IMR-90 (cell line): ENCODE measurements around the gene NCKAP5. TPM values are rescaled to one million over a fixed set of nuclear protein-coding genes. Genes with fewer than 3 reads are reported as not detected.

Source experiments
- ATAC-seq: fragments of 200-7000 bp; cut with Tn5 transposase; 2 replicates; pipeline ENCODE4 v1.9.1; 2020; ENCODE audit warnings: low read depth, mild to moderate bottlenecking, moderate library complexity
- BruUV-seq: library from RNA; stranded (reverse); fragments of 400-500 nt; replicated peaks from 2 replicates; lab custom pipeline; 2021; lab: Mats Ljungman, UMichigan
- CTCF ChIA-PET: fragments of 300-600 bp; formaldehyde crosslinking; extraction: SDS; loops from one replicate; lab custom pipeline; 2021; ENCODE audit warnings: antibody characterized with exemption; lab: Yijun Ruan, JAX
- POLR2A ChIA-PET: fragments of 300-600 bp; sonication (Branson Sonifier 250); formaldehyde crosslinking; loops from one replicate; lab custom pipeline; 2022; ENCODE audit warnings: antibody characterized with exemption; ENCODE audit not compliant: unreplicated experiment; lab: Charles Lee
- DNase-seq: peaks from one replicate; pipeline ENCODE4 v3.0.0; 2013
- H2AFZ ChIP-seq: replicated peaks from 2 replicates; pipeline ENCODE3; 2013; ENCODE audit warnings: low read length, mild to moderate bottlenecking; ENCODE audit not compliant: poor library complexity
- H2AK5ac ChIP-seq: 2 replicates; pipeline ENCODE4 v1.6.1; 2013; ENCODE audit warnings: low read depth, low read length, inconsistent platforms
- H2AK9ac ChIP-seq: replicated peaks from 2 replicates; pipeline ENCODE3; 2013; ENCODE audit warnings: mild to moderate bottlenecking, low read depth, low read length, moderate library complexity; ENCODE audit not compliant: poor library complexity
- H2BK120ac ChIP-seq: 2 replicates; pipeline ENCODE4 v1.6.1; 2013; ENCODE audit warnings: low read depth, low read length, inconsistent platforms
- H2BK15ac ChIP-seq: 3 replicates; pipeline ENCODE4 v1.6.1; 2013; ENCODE audit warnings: low read depth, low read length, inconsistent platforms
- H2BK20ac ChIP-seq: 2 replicates; pipeline ENCODE4 v1.6.1; 2013; ENCODE audit warnings: low read depth, mild to moderate bottlenecking, inconsistent platforms, low read length, moderate library complexity
- H2BK5ac ChIP-seq: 2 replicates; pipeline ENCODE4 v1.6.1; 2013; ENCODE audit warnings: mild to moderate bottlenecking, low read depth, low read length, inconsistent platforms; ENCODE audit not compliant: poor library complexity, severe bottlenecking
- H3K14ac ChIP-seq: replicated peaks from 2 replicates; pipeline ENCODE4 v1.6.1; 2013; ENCODE audit warnings: low read depth, low read length, inconsistent platforms
- H3K18ac ChIP-seq: 2 replicates; pipeline ENCODE4 v1.6.1; 2013; ENCODE audit warnings: low read depth, low read length, control low read depth
- H3K23ac ChIP-seq: 2 replicates; pipeline ENCODE4 v1.6.1; 2013; ENCODE audit warnings: low read depth, low read length, inconsistent platforms
- H3K27ac ChIP-seq: 2 replicates; pipeline ENCODE4 v1.5.1; 2013; ENCODE audit warnings: mild to moderate bottlenecking, control low read depth, low read length; ENCODE audit not compliant: insufficient read depth
- H3K27me3 ChIP-seq: 2 replicates; pipeline ENCODE4 v1.6.1; 2013; ENCODE audit warnings: low read length; ENCODE audit not compliant: control insufficient read depth, insufficient read depth
- H3K36me3 ChIP-seq: 2 replicates; pipeline ENCODE4 v1.6.1; 2013; ENCODE audit warnings: low read length, mixed read lengths; ENCODE audit not compliant: control insufficient read depth, insufficient read depth
- H3K4ac ChIP-seq: 2 replicates; pipeline ENCODE4 v1.6.1; 2013; ENCODE audit warnings: low read depth, low read length, inconsistent platforms
- H3K4me1 ChIP-seq: 2 replicates; pipeline ENCODE4 v1.6.1; 2013; ENCODE audit warnings: low read length, mixed read lengths; ENCODE audit not compliant: control insufficient read depth, insufficient read depth
- H3K4me2 ChIP-seq: 2 replicates; pipeline ENCODE4 v1.6.1; 2013; ENCODE audit warnings: low read depth, mild to moderate bottlenecking, control low read depth, low read length, moderate library complexity
- H3K4me3 ChIP-seq: 2 replicates; pipeline ENCODE4 v1.5.1; 2013; ENCODE audit warnings: low read depth, mild to moderate bottlenecking, control low read depth, low read length, moderate library complexity; ENCODE audit not compliant: insufficient read depth
- H3K56ac ChIP-seq: 2 replicates; pipeline ENCODE4 v1.6.1; 2013; ENCODE audit warnings: low read length, inconsistent platforms; ENCODE audit not compliant: insufficient read depth; ENCODE audit errors: extremely low read depth
- H3K79me1 ChIP-seq, 2 experiments: 2 replicates each; pipeline ENCODE4 v1.6.1; 2013; ENCODE audit warnings: low read length in 2 of 2, inconsistent platforms in 1 of 2, low read depth in 1 of 2
- H3K9ac ChIP-seq: 2 replicates; pipeline ENCODE4 v1.6.1; 2013; ENCODE audit warnings: low read depth, low read length, control low read depth
- H3K9me1 ChIP-seq: 2 replicates; pipeline ENCODE4 v1.6.1; 2013; ENCODE audit warnings: low read length, inconsistent platforms; ENCODE audit not compliant: insufficient read depth
- H3K9me3 ChIP-seq: 2 replicates; pipeline ENCODE4 v1.6.1; 2013; ENCODE audit warnings: low read length; ENCODE audit not compliant: control insufficient read depth, insufficient read depth
- H4K20me1 ChIP-seq: 2 replicates; pipeline ENCODE4 v1.6.1; 2013; ENCODE audit warnings: low read length, inconsistent platforms; ENCODE audit not compliant: insufficient read depth
- H4K5ac ChIP-seq: 2 replicates; pipeline ENCODE4 v1.6.1; 2013; ENCODE audit warnings: mild to moderate bottlenecking, low read depth, low read length, control low read depth
- H4K8ac ChIP-seq, 2 experiments: 2 replicates each; pipeline ENCODE4 v1.6.1; 2013; ENCODE audit warnings: low read depth in 2 of 2, low read length in 2 of 2, control low read depth in 1 of 2, inconsistent platforms in 1 of 2
- H4K91ac ChIP-seq: 2 replicates; pipeline ENCODE4 v1.6.1; 2013; ENCODE audit warnings: low read depth, low read length, inconsistent platforms; ENCODE audit not compliant: insufficient read depth
- BHLHE40 ChIP-seq: fragments of 150-350 bp; IDR thresholded peaks from 2 replicates; pipeline ENCODE4 v1.6.1; 2016; ENCODE audit warnings: mild to moderate bottlenecking, low read depth, low read length
- CEBPB ChIP-seq: IDR thresholded peaks from 2 replicates; pipeline ENCODE4 v1.6.1; 2012; ENCODE audit warnings: low read depth, low read length, improper control_type of control experiment
- CHD1 ChIP-seq: IDR thresholded peaks from 2 replicates; pipeline ENCODE4 v1.6.1; 2012; ENCODE audit warnings: low read depth, low read length, improper control_type of control experiment
- CTCF ChIP-seq: conservative IDR thresholded peaks from 2 replicates; pipeline ENCODE4 v1.5.1; 2012; ENCODE audit warnings: mild to moderate bottlenecking, low read depth, low read length, improper control_type of control experiment
- ELK1 ChIP-seq: fragments of 150-350 bp; IDR thresholded peaks from 2 replicates; pipeline ENCODE4 v1.6.1; 2016; ENCODE audit warnings: low read depth, mild to moderate bottlenecking, low read length, moderate library complexity, borderline replicate concordance
- MAZ ChIP-seq: IDR thresholded peaks from 2 replicates; pipeline ENCODE4 v1.6.1; 2012; ENCODE audit warnings: low read depth, mild to moderate bottlenecking, low read length, improper control_type of control experiment, moderate library complexity, borderline replicate concordance
- NFE2L2 ChIP-seq: fragments of 150-350 bp; IDR thresholded peaks from 2 replicates; pipeline ENCODE4 v1.6.1; 2016; ENCODE audit warnings: low read depth, mild to moderate bottlenecking, low read length
- POLR2A ChIP-seq: IDR thresholded peaks from 2 replicates; pipeline ENCODE4 v1.6.1; 2012; ENCODE audit warnings: mild to moderate bottlenecking, low read depth, low read length
- RAD21 ChIP-seq: IDR thresholded peaks from 2 replicates; pipeline ENCODE4 v1.6.1; 2012; ENCODE audit warnings: low read length, improper control_type of control experiment
- RCOR1 ChIP-seq: IDR thresholded peaks from 2 replicates; pipeline ENCODE4 v1.6.1; 2012; ENCODE audit warnings: mild to moderate bottlenecking, low read length, improper control_type of control experiment; ENCODE audit not compliant: insufficient replicate concordance
- RFX5 ChIP-seq: IDR thresholded peaks from 2 replicates; pipeline ENCODE4 v1.8.0; 2012; ENCODE audit warnings: low read depth, mild to moderate bottlenecking, low read length, moderate library complexity
- WGBS, 2 experiments: methylation state at CpG; one replicate each; pipeline versions ENCODE4 v1.1.5 to v1.1.7; 2013; ENCODE audit warnings: missing lambda C conversion rate in 2 of 2; ENCODE audit not compliant: insufficient read length in 1 of 2; ENCODE audit errors: extremely low coverage in 2 of 2; 5-methylcytosine and 5-hydroxymethylcytosine counted together
- dilution Hi-C: fragments of 300-500 bp; cut with HindIII; formaldehyde crosslinking; loops from one replicate; pipeline ENCODE4 v1.14.3; 2018; ENCODE audit warnings: low sequenced_read_pairs; ENCODE audit not compliant: unreplicated experiment
- in situ Hi-C: fragments of 300-500 bp; cut with MboI; formaldehyde crosslinking; loops from 3 replicates; pipeline ENCODE4 v1.14.3; 2019; ENCODE audit warnings: low sequenced_read_pairs, inconsistent platforms, mixed read lengths
- intact Hi-C: fragments of 100-400 bp; cut with micrococcal nuclease; formaldehyde crosslinking; loops from 2 replicates; pipeline ENCODE4 v1.10.0; 2022
- polyA plus RNA-seq, 3 experiments: library from polyadenylated mRNA; depleted of rRNA; stranded (reverse); fragments of >200 nt; gene quantifications; 2 replicates each; pipeline ENCODE4 v1.2.3, GENCODE V29; 2012; ENCODE audit warnings: low replicate concordance in 1 of 3
- total RNA-seq: library from RNA; depleted of rRNA; stranded (reverse); fragments of >200 nt; gene quantifications from 2 replicates; pipeline ENCODE4 v1.2.3, GENCODE V29; 2012

NCKAP5 gene
- total and polyA plus RNA-seq, 2 of the 4 experiments (the other 2 are of a cell fraction), result 2.7 to 3.9 TPM

DNA sequence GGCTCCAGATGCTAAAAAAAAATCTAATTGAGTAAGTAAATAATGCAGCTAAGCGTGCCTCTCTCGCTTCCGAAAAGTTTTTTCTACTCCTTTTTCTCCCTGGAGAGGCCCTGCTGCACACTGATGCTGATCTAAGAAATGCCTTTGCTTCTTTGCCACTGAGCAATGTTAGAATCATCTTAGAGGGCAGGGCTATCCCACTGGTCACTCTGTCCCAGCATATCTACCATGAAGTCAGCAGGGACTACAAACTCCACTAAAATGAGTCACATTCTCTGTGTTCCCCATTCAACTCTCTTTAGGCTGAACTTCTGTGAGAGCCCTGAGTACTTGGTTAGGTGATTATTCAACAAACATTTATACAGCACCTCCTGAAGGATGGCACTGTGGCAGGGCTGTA, 770.7 kb downstream of the NCKAP5 start:
- H2BK120ac ChIP-seq, result 0 out of 2 replicates have a peak overlapping the region, but pooled peaks have one; percentile 16
- DNase-seq (peak; percentile 91), ATAC-seq (peak; percentile 96)
- no peaks in the 10 kb centered on the region for H4K20me1 ChIP-seq
- H3K27me3 ChIP-seq, result no peaks in the 10 kb centered on the region
- H3K23ac ChIP-seq, result no peak overlapping the region
- H3K27ac ChIP-seq, result no peak overlapping the region
- intact Hi-C loops (loop anchor here (10.0 kb wide), 1 partner anchor 767 kb away; the partner anchor contains the start of gene NCKAP5), in situ Hi-C loops (no loop called here), dilution Hi-C loops (no loop called here)
- no peak overlapping the region for H3K14ac ChIP-seq
- no peak overlapping the region for H2BK15ac ChIP-seq
- no CpG with 5 or more reads among the region's 3 CpGs for WGBS, 2 experiments
- H3K18ac ChIP-seq, result no peak overlapping the region
- peak overlapping the region; percentile 53 for H2BK5ac ChIP-seq
- H3K4me1 ChIP-seq, result peaks cover 3% of the 10 kb centered on the region; the same call in 1 of the 2 replicates
- no peak overlapping the region for H2BK20ac ChIP-seq
- no peak overlapping the region for H2AK9ac ChIP-seq
- H3K4me3 ChIP-seq, result no peak overlapping the region
- H3K4me2 ChIP-seq, result no peak overlapping the region; the same call in 1 of the 2 replicates
- 0 out of 2 replicates have a peak overlapping the region, but pooled peaks have one; percentile 13 for H3K56ac ChIP-seq
- ChIA-PET POLR2A (no interaction called here), CTCF (no interaction called here)
- H4K5ac ChIP-seq, result no peak overlapping the region
- H3K9me1 ChIP-seq, result no peaks in the 10 kb centered on the region; the same call in 1 of the 2 replicates
- peaks cover 5% of the 10 kb centered on the region; the same call in 1 of the 2 replicates for H3K36me3 ChIP-seq
- peak; percentile 19 for TF ChIP-seq RCOR1
- TF ChIP-seq CTCF, result no peak
- TF ChIP-seq BHLHE40, result no peak
- TF ChIP-seq CEBPB, result no peak
- no peak for TF ChIP-seq ELK1
- no peak for TF ChIP-seq POLR2A
- no peak for TF ChIP-seq RFX5
- TF ChIP-seq RAD21, result peak; percentile 25; the same call in 1 of the 2 replicates
- no peak for TF ChIP-seq CHD1
- no peak for TF ChIP-seq NFE2L2
- no peak for TF ChIP-seq MAZ
- H2AK5ac ChIP-seq, result no peak overlapping the region
- H3K4ac ChIP-seq, result no peak overlapping the region
- no peaks in the 10 kb centered on the region for H3K9me3 ChIP-seq
- no peak overlapping the region for H4K91ac ChIP-seq
- no peak overlapping the region for H4K8ac ChIP-seq
- H3K9ac ChIP-seq, result no peak overlapping the region
- H2AFZ ChIP-seq, result no peak overlapping the region
- no TSS peak for BruUV-seq
- peaks cover 0 to 15% of the 10 kb centered on the region in 2 experiments; a peak in 3 of 4 replicates for H3K79me1 ChIP-seq
